GM19023 (cell line): Measurements from ENCODE around the gene SLAMF8.
A peak's percentile ranks its signal among the peaks of the same experiment; 100 is the strongest.

Source experiments
- ATAC-seq: cut with Tn5 transposase; IDR thresholded peaks from one replicate; pipeline ENCODE4 v1.9.1; 2021; ENCODE audit warnings: mild to moderate bottlenecking, moderate library complexity; ENCODE audit not compliant: unreplicated experiment

SLAMF8 gene

GRCh38 chr1:159817276-159818041 lies 9.2 kb upstream of the SLAMF8 start:
- no peak for ATAC-seq

DNA sequence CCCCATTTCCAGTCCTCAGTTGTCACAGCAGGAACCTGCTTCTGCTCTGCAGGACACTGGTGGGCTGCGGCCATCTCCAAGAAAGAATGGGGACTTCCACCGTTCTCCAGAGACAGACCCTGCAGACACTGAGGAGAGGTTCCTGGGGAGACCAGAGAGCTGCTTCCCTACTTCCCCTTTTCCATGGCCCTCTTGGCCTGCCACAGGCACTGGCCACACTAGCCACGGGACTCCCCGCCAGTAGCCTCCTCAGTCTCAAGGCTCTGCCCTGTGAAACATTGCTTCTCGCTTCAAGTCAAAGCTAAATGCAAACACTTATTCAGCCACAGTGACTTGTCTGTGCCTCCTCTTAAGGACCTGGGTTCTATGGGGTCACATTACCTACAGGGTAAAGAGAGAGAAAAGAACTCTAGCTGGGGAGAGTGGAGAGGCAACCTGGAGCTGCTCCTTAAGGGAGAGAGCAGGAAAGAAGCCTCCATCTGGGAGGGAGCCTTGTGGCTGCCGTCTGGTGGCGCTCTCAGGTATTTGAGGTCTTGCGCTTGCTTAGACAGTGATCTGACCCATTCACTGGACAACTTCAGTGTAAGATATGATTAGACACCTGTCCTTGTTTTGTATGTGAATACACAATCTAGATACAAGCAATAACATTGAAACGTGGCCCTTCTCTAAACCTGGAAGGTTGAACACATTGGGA lies 5.4 kb upstream of the SLAMF8 start:
- no peak for ATAC-seq

DNA sequence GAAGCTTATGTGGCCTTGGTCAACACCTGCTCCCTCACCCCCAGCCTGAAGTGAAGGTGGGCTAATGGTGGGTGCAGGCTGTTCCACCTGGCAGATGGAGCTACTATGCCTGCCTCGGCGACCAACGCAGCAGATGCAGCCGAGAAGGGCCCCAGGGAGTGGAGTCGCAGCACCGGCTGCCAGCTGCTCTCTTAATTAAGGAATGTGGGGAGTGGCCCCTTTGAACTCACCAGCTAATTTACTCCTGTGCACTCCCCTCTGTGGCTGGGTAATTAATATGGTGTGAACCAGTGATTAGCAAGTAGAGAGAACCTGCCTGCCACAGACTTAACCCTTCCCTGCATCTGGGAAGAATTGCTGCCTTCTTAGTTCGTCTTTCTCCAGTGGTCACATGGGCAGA lies 3.3 kb upstream of the SLAMF8 start:
- no peak for ATAC-seq

GRCh38 chr1:159825564-159825963 lies 1.1 kb upstream of the SLAMF8 start:
- ATAC-seq = no peak

GRCh38 chr1:159827102-159827490 lies 423 bp downstream of the SLAMF8 start:
- ATAC-seq = no peak

GRCh38 chr1:159827549-159827948 lies 876 bp downstream of the SLAMF8 start:
- ATAC-seq = no peak

DNA sequence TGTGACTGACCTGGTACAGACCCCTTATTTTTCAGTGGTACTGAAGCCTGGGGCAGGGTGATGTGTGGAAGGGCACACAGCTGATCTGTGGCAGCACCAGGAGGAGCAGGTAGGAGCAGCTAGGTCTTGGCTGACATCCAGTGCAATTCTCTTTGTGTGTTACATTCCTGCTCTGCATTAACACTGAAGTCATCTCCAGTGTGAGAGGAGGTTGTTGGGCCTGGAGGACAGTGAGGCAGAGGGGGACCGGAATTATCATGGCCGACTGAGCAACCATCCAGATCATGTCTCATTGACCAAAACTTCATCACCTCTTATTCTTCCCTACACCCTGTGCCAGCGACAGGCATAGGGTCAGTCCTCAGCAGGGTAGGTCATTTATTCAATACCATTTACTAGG lies 1.5 kb downstream of the SLAMF8 start:
- ATAC-seq = no peak

- no peak for ATAC-seq
Measured at GRCh38 chr1:159828581-159829272, 2.1 kb downstream of the SLAMF8 start.

GRCh38 chr1:159829273-159829634 lies 2.6 kb downstream of the SLAMF8 start:
- peak; percentile 51 for ATAC-seq

DNA sequence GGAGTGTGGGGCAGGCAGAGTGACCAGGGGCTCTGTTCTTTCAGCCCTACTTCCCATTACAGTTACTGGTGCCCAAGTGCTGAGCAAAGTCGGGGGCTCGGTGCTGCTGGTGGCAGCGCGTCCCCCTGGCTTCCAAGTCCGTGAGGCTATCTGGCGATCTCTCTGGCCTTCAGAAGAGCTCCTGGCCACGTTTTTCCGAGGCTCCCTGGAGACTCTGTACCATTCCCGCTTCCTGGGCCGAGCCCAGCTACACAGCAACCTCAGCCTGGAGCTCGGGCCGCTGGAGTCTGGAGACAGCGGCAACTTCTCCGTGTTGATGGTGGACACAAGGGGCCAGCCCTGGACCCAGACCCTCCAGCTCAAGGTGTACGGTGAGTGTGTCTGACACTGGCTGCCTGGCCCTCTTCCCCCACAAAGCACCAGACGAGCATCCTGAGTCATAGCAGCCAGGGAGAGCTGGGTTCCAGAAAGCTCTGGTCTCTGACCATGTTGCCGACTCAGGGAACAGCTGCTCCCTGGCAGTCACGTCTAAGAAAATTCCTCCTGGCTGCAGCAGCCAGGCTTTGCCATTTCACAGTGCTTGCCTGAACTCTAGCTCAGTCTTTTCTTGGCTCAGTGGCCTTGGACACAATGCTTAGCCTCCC lies 3.3 kb downstream of the SLAMF8 start:
- ATAC-seq = no peak

GRCh38 chr1:159830722-159831121 lies 4.0 kb downstream of the SLAMF8 start:
- ATAC-seq = no peak

GRCh38 chr1:159831412-159832141 lies 4.9 kb downstream of the SLAMF8 start:
- ATAC-seq = no peak

GRCh38 chr1:159832309-159832708 lies 5.6 kb downstream of the SLAMF8 start:
- ATAC-seq = no peak

DNA sequence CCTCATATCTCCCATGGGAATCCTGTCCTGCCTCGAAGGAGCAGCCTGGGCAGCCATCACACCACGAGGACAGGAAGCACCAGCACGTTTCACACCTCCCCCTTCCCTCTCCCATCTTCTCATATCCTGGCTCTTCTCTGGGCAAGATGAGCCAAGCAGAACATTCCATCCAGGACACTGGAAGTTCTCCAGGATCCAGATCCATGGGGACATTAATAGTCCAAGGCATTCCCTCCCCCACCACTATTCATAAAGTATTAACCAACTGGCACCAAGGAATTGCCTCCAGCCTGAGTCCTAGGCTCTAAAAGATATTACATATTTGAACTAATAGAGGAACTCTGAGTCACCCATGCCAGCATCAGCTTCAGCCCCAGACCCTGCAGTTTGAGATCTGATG lies 8.7 kb downstream of the SLAMF8 start:
- ATAC-seq = no peak

- no peak for ATAC-seq
Measured at GRCh38 chr1:159835862-159836525, 9.3 kb downstream of the SLAMF8 start.

DNA sequence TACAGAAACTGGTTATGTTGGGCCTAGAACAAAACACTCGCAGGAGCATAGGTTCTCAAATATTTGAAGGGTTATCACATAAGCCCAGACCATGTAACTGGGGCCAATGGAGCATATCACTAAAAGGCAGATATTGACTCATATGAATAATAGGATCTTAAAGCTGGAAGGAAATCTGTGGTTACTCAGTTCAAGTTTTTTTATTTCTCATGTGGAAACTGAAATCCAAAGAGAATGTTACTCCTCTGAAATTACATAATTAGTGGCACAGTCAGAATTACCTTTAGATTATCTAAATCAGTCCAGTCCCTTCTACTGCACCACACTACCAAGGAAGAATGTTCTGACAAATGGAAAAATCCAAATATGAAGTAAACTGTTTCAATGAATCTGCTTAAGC lies 12.0 kb downstream of the SLAMF8 start:
- peak; percentile 42 for ATAC-seq

DNA sequence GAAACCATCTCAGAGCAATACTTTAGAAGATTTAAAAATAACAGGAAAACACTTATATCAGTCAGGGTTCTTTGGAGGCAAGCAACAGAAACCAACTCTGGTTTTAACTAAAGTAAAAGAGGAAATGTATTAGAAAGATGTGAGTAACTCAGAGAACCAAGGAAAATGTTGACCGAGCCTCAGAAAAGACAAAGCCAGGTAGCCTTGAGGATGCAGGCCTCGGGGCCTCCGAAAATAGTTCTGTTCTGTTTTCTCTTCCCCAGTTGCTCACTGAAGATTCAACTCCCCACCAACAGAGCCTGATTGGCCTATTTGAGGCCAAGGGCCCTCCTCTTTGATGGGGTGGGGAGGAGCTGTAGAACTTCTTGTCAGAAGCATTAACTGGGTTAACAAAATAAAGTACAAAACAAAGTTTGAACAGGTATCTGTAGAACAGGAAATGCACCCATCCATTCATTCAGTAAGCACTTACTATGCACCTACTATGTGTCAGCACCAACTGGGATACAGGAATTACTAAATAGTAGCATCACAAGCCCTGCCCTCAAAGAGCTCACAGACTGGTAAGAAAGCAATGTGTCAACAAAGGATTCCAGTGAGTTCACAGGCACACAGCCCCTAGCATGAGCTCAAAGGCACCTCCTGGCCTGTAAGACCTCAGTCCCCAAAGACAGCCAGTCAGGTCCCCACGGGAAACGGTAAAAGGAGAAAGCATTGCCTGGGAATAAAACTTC lies 12.6 kb downstream of the SLAMF8 start:
- ATAC-seq = peak; percentile 67

- no peak for ATAC-seq
Measured at GRCh38 chr1:159841749-159842148, 15.1 kb downstream of the SLAMF8 start.

DNA sequence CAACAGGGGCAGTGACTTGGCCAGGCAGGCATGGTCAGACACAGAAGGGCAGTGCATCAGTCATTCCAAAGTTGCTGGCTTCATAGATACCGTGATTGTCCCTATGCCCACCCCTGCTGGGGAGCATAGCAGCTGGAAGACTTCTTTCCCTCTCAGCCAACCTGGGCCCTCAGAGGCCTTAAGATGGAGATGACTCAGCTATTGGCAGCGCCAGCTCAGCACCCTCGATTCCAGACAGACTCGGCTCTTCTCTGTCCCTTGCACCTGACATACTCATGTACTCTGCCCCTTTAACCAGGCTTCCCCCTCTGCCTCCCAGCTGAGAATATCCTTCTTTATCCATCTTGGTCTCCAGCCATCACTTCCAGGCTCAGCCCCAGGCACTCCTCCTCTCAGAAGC lies 16.8 kb downstream of the SLAMF8 start:
- ATAC-seq = no peak
